GM12872 (cell line): ENCODE data around the gene SSTR4.

Experiments
- TF ChIP-seq, protein P1 (sequence below): IDR thresholded peaks from 3 replicates; pipeline ENCODE4 v1.5.1; 2011; ENCODE audit warnings: low read depth, mild to moderate bottlenecking, low read length, moderate library complexity; ENCODE audit not compliant: insufficient read depth

The SSTR4 gene

DNA sequence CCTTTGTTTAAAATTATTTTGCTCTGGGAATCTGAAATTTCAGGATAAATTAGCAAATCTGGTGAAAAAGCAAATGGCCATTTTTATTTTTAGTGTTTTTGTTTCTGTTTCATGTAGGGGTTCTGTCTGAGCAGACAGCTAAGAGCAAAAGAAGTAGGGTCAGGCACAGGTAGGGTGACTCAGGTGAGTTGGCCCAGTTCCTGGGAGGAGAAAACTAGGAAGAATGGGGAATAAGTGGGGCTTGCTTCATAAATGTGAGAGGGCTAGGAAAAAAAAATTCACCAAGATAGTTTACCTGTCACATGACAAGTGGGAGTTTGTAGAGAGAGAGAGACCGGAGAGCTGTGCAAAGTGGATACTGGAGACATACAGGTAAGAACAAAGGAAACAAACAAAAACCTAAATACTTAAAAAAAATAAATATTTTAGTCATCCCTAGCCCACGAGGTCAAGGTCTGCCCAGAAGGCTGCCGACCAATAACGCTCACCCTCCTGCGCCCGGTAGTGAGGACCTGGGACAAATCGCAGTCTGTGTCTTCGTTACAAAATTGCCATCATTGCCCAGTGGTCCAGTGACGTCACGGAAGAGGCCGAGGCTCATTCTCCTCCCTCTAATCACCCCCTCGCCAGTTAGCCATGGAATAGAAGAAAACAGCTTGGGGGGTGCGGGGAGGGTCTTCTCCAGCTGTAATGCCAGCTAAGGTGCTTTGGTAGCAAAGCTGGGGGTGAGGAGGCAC is 12.1 kb downstream of the SSTR4 start:
- TF ChIP-seq, protein P1, sequence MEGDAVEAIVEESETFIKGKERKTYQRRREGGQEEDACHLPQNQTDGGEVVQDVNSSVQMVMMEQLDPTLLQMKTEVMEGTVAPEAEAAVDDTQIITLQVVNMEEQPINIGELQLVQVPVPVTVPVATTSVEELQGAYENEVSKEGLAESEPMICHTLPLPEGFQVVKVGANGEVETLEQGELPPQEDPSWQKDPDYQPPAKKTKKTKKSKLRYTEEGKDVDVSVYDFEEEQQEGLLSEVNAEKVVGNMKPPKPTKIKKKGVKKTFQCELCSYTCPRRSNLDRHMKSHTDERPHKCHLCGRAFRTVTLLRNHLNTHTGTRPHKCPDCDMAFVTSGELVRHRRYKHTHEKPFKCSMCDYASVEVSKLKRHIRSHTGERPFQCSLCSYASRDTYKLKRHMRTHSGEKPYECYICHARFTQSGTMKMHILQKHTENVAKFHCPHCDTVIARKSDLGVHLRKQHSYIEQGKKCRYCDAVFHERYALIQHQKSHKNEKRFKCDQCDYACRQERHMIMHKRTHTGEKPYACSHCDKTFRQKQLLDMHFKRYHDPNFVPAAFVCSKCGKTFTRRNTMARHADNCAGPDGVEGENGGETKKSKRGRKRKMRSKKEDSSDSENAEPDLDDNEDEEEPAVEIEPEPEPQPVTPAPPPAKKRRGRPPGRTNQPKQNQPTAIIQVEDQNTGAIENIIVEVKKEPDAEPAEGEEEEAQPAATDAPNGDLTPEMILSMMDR = no peak

DNA sequence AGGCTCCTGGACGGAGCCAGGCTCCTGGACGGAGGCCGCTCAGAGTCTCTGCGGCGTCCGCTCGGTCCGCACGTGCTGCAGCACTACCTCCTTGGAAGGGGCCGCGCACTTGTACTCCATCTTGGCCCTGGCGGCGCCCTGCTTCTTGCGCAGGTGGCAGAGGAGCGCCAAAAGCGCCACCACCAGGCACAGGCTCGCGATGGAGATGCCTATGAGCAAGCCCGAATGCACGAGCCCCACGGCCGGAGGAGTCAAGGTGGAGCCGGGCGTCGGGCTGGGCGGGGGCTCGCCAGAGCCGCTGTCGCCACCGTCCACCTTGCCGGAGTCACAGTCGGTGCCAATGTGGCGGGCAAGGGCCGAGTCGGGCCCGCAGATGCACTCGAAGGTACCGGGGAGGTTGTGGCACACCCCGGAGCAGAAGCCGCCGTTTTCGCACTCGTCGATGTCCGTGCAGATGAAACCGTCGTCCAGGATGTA is 12.7 kb downstream of the SSTR4 start:
- TF ChIP-seq, protein P1 = no peak

DNA sequence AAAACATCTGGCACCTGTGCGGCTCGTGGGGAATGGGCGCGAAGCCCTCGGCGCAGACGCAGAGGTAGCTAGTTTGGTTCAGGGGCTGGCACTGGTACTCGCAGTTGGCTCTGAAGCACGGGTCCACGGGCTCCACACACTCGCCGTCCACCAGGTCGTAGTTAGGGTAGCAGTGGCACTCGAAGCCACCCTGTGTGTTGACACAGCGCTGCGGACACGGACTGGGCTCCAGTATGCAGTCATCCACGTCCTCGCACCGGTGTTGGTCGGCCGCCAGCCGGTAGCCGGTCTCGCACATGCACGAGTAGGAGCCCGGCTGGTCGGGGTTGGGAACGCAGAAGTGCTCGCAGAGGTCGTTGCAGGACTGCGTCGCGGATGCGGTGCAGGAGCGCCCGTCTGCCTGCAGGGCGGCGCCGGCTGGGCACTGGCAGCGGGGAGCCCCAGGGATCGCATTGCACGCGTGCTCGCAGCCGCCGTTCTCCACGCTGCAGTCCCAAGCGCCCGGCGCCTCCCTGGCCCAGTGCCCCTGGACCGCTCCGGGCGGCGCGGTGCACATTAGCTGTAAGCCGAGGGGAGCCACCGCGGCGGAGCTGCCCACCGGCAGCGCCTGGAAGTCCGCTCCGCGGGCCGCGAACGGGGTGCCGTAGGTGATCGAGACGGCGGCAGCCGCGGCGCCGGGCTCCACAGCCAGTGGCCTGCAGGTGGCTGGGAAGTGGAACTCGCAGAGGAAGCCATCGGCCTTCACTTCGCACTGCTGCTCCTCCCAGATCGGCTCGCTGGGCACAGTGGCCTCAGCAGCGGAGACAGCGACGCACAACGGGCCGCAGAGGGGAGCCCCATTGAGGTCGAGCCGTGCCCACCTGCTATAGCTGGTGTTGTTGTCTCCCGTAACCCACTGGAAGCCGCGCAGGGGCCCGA is 13.4 kb downstream of the SSTR4 start:
- TF ChIP-seq, protein P1 = peak; percentile 39; the same call in 2 of the 3 replicates

DNA sequence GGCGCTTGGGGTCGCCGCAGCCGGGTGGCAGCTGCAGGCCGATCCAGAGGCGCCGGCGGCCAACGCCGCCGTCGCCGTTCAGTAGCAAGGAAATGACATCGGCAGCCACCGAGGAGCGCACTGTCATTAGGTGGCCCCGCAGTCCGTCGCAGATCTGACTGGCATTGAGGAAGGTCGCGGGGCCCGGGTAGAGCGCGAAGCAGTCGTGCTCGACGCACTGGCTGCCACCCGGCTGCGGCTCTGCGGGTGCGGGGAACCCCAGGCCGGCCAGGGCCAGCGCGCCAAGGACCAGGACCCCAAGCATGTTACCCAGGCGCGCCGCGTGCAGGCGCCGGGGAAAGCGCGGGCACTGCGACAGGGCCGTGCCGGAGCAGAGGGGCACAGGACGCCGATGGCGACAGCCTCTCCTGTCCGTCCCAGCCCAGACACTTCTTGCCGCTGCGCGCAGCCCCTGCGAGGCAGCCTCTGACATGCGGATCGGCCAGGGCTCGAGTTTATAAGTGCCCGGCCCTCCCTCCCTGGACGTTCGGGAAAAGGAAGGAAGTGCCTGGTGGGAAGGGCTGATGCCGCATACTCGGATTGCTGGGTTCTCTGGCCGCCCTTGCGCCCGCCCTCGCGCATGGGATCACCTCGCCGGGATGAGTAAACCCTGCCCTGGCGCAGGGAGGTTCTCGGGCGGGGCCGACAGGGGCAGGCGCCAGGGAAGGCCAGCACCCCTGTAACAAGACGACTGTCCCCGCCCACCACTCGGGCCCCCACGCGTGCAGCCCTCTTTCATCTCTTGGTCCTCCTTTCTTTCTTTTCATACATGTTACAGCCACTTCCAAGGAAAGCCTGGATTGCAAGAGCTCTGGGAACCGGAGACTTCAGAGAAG is 14.3 kb downstream of the SSTR4 start, which contains the start of gene THBD:
Gene THBD, minus strand, starts transcription at position 472 of the 875 bp plus-strand sequence. Its CDS starts 168 bp downstream, at position 304.
- TF ChIP-seq, protein P1 = no peak

DNA sequence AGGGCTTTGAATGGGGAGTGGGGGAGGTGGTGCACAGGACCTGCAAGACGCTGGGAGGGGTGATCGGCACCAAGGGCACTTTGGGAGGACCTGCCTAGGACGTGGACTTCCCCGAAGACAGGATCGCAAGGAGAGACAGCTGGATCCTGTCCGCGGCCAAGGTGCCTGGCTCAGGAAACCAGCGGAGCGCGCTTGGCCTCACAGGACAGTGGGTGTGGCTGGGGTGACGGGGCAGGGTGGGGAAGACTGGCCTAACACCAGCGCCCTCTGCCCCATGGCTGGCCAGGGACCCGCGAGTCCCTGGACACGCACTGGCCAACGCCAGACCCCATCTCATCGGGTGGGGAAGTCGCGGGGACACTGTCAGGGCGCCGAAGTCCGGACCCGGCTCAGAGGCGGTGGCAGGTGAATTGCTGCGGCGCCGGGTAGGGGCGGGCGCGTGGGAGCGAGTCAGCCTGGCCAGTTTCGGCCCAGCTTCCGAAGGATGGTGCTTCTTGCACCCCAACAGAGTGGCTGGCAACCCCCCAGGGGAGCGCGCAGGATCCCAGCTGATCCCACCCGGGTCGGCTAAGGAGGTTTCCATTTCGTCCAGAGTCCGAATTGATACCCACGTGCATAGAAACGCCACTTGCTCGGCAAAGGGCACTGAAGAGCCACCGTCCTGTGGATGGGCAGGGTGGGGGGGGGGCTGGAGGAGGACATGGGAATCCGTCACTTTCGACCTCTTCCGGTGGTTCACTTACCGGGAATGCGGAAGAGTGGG is 15.1 kb downstream of the SSTR4 start:
- TF ChIP-seq, protein P1 = no peak

DNA sequence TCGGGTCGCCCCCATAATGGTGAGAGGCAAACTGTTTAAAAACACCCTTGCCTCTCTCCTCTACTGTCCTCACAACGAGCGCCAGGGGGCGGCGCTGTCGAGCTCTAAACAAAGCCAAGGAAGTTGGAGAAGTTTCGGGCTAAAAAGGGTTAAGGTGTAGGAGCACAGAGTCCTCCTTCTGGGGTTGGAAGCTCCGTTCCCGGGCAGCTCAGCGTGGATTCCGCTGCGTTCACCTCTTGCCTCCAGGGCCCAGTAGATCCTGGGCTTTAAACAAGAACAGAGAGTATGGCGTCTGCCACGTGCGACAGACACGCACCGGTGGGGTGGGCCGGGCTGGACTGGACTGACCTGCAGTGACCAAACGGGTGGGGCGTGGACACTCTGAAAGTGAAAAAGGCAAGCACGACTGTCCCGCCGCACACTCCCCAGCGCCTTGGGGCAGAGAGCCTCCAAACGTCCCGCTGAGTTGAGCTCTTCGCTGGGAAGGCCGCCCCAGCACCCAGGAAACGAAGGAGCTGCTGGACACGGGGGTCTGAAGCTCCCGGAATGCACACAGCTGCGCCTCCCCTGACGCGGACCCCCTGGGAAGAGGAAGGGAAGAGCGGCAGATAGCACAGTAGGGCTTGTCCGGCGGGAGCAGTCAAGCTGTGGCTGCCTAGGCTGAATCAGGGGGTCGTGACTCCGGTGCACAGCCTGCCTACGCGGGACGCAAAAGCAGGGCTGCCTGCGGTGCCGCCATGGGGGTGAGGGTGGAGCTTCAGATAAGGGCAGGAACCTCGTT is 15.9 kb downstream of the SSTR4 start:
- TF ChIP-seq, protein P1 = peak; percentile 41
